Fibroblast of skin of scalp (primary cell): ENCODE results near the gene TMEM80. TPM values are rescaled to one million over a fixed set of nuclear protein-coding genes. Genes with fewer than 3 reads are reported as not detected.
"Not testable (repeated sequence)": the region's sequence is repeated elsewhere in the genome, so short reads cannot be mapped to it uniquely, and the experiment has no call there.

Source experiments
- DNase-seq: peaks from one replicate; pipeline ENCODE4 v3.0.0-alpha.2; 2013
- polyA plus RNA-seq, 2 experiments: library from polyadenylated mRNA; unstranded; fragments of 120-200 nt; gene quantifications; one replicate each; pipeline ENCODE4 v1.2.1, GENCODE V29; 2013; ENCODE audit not compliant: insufficient read length in 2 of 2

Gene TMEM80
- polyA plus RNA-seq (2013, experiment 1 of 2; ENCODE audit: insufficient read length): 14.1 TPM
- 17.0 TPM for polyA plus RNA-seq (2013, experiment 2 of 2; ENCODE audit: insufficient read length)

GRCh38 chr11:695538-696248 lies at the start of gene TMEM80:
TSS of gene TMEM80 (plus strand) at chr11:695816. CDS start at chr11:695828, 12 bp downstream.
- peak; percentile 99 for DNase-seq

- DNase-seq: no peak
Measured at GRCh38 chr11:646214-646613, 49.4 kb upstream of the TMEM80 start.

DNA sequence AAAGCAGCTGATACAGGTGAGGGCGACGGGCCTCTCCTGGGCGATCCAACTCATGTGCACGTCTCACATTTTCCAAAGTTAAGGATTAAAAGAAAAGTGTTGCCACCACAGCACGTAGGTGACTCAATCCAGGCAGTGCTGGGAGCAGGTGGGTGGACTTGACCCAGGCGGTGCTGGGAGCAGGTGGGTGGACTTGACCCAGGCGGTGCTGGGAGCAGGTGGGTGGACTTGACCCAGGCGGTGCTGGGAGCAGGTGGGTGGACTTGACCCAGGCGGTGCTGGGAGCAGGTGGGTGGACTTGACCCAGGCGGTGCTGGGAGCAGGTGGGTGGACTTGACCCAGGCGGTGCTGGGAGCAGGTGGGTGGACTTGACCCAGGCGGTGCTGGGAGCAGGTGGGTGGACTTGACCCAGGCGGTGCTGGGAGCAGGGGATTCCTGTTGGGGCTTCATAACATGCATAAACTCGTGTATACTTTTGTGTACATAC lies 47.9 kb upstream of the TMEM80 start:
- DNase-seq: not testable (repeated sequence)

DNA sequence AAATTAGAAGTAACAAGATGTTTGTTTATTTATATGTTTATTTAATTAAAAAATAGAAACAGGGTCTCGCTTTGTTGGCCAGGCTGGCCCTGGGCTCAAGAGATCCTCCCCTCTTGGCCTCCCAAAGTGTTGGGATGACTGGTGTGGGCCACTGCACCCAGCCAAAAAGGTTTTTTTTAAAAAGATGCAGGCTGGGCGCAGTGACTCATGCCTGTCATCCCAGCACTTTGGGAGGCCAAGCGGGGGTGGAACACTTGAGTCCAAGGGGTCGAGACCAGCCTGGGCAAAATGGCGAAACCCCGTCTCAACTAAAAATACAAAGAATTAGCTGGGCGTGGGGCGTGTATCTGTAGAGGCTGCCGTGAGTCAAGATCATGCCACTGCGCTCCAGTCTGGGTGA lies 45.1 kb upstream of the TMEM80 start:
- DNase-seq: peak; percentile 21

GRCh38 chr11:653136-653535 lies 42.5 kb upstream of the TMEM80 start:
- not testable (repeated sequence) for DNase-seq

- no peak for DNase-seq
Measured at GRCh38 chr11:653837-654236, 41.8 kb upstream of the TMEM80 start.

DNA sequence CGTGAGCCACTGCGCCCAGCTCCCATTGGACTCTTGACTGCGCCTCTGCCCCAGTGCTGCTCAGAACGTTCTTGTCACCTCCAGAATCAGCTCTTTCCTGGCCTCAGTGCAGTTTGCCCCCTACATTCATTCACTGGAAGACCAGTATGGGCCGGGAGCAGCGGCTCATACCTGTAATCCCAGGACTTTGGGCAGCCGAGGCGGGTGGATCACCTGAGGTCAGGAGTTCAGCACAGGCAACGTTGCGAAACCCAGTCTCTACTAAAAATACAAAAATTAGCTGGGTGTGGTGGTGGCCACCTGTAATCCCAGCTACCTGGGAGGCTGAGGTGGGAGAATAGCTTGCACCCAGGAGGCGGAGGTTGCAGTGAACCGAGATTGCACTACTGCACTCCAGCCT lies 41.2 kb upstream of the TMEM80 start:
- DNase-seq: not testable (repeated sequence)

DNA sequence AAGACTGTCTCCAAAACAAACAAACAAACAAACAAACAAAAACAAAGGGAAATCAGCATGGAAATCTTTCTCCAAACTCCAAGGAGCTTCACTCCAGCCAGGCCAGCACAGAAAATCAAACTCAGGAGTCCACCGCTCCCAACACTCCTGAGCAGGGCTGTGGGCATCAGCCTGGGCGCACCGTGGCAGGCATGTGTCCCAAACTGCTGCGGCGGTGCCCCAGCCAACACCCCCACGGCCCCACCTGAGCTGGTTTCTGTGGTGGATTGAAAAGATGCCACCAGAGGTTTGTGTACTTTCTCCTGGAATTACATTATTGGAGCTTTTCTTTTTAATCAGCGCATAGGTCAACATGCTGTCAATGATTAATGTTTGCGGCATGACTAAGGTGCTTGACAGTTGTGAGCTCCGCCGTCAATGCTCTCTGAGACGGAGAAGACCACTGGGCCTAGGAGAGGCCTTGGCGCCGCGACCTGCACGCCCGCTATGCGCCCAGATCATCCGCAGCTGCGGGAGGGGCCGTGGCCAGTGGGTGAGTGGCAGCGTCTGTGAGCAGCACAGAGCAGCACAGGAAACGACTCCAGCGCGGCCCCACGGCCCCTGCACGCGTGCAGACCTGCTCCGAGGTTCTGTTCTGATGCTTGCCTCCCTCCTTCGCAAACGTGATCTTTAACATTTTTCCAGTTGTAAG lies 40.4 kb upstream of the TMEM80 start:
- no peak for DNase-seq

DNA sequence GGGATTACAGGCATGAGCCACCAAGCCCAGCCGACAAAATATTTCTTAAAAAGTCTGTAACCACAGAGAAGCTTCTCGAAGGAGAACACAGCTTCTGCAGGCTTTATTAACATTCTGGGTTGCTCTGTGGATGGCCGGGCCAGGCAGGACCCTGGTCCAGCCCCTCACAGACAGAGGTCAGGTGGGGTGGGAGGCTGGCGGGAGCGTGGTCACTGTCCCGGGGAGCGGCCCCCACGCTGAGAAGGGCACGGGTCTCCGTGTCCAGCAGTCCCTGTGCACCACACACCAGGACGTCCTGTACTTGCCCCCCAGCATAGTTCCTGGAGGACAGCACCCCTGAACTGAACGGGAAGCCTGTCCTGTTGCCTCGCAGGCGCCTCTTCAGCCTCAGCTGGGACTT lies 39.2 kb upstream of the TMEM80 start:
- no peak for DNase-seq

DNA sequence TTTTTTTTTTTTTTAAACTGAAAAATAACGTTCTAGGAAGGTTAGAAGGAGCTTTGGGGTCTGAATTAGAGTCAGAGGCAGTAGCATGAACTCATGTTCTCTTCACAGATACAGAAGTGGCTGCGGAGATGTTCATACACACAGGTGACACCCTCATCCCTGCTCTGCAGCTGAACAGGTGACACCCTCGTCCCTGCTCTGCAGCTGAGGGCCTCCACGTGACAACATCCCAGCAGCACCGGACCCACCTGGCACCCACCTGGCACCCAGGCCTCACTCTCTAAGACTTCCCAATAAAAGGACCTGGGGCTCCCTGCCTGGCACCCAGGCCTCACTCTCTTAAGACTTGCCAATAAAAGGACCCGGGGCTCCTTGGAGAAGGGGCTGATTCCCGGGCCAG lies 38.8 kb upstream of the TMEM80 start:
- no peak for DNase-seq

DNA sequence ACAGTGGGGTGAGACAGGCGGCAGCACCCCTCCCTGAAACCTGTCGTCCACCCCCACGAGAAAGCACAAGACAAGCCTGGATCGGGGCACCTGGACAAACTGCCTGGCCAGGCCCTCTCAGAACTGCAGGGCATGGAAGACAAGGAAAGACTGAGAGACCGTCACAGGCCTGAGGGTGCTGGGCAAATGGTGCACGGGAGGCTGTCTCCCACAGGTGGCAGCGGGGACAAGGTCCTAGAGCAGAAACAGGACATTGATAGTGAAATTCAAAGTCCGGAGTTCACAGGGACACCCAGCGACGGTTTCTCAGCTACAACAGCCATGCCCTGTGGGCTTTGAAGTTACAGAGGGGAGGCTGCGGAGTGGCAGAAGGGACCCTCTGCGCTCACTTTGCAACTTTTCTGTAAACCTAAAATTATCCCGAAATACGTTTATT lies 37.9 kb upstream of the TMEM80 start:
- DNase-seq: no peak

GRCh38 chr11:659532-660085 lies 36.0 kb upstream of the TMEM80 start:
- DNase-seq: no peak

DNA sequence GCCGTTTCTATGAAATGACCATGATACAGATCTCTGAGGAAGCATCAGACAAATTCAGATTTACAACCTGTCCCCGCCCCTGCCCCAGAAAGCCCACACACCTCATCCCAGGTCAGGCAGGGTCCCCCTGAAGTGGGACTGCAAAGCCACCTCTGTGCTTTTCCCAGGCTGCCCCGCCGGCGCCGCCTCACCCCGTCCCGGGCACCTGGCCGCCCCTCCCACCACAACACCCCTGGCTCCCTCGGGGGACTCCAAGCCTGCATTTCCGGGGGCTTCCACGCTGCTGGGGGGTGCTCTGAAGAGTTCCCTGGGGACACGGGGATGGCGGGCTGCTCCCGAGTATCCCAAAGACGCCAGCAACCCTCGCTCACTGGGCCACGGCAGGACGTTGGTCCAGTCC lies 35.3 kb upstream of the TMEM80 start:
- no peak for DNase-seq

DNA sequence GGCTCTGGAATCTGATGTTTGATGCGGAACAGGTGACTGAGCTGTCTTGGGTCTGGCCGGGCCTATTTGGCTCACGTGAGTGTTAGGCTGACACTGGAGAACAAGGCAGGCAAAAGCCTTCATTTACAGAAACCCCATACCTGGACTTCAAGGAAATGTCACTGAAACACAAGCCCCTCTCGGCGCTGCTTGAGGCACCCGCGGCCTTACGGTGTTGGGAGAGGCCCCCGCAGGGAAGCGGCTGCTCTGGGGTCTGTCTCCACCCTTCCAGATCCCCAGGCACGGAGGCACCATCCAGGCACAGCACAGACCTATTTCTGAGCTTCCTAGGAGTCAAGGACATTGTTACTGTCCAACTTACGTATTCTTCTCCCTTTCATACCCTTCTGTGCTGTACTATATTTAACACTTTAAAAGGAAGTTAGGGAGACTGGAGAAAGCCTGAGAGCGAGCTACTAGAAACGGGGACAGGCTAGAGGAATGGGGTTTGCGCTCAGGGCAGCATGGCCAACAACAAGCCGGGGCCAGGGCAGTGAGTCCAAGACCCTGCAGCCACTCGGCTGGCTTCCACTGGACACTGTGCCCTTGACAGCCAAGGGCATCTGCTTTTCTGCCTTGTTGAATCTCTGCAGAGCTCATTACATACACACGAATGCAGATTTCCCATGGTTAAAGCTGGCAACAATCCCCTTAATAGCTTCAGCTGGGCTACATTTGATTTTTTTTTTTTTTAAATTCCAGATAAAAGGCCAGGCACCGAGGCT lies 34.8 kb upstream of the TMEM80 start:
- no peak for DNase-seq

DNA sequence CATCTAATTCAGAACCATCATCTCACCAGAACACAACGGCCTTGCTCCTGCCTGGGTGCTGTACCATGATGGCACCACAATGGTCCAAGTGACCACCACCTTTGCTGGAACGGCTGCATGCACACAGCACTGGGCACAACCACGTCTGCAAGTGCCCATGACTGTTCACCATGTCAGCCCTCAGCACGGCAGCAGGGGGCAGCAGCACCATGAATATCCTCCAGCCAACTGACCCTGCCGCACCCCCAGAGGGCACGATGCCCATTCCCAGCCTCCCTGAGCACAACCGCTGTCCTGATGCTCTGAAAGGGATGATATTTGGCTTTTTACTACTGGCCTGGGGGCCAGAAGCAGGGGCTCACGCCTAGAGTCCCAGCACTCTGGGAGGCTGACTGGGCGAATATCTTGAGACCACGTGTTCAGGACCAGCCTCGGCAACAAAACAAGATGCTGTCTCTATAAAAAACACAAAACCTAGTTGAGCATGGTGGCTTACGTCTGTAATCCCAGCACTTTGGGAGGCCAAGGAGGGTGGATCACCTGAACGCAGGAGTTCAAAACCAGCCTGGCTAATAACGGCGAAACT lies 32.8 kb upstream of the TMEM80 start:
- DNase-seq: peak; percentile 46

GRCh38 chr11:665062-665703 lies 30.4 kb upstream of the TMEM80 start:
- DNase-seq: no peak

DNA sequence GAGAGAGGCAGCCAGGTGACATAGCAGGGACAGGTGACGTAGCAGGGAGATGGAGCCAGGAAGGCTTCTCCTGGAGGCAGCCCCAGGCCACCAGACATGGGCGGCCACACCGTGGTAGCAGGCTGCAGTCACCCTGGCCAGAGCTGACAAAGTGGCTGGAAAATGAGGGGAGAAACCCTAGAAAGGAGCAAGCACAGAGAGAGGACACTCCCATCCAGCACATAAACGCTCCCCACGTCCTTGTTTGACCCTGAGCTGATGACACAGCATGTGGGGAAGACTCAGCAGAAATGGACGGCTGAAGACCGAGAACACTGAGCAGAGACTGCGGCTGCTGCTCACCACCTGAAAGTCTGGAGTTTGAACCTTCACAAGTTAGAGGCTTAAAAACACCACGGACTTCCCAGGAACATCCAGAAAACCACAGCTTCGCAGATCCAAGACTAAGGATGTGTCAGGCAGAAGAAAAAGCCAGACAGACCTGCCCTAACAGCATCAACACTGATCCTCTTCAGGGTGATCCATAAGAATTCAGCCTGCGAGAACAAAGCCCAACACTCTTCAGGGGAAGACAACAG lies 29.8 kb upstream of the TMEM80 start:
- peak; percentile 17 for DNase-seq

DNA sequence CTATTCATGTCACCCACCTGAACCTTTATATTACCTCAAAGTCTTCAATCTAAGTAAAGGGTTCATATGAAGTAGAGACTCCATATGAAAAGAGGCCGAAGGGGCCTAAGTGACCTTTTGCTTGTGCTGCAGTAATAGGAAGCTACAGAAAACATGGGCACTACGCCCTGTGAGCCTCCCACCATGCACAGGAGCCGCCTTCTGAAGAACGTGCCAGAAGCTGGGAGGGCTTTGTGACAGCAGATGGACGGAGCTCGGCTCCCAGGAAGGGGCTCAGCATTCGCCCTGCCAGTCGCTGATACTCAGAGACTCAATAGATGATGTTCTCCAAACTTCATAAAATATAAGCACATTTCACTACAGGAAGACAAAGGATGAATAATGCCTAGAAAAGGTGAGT lies 21.8 kb upstream of the TMEM80 start:
- no peak for DNase-seq

- no peak for DNase-seq
Measured at GRCh38 chr11:674406-674805, 21.2 kb upstream of the TMEM80 start.

GRCh38 chr11:678297-678696 lies 17.3 kb upstream of the TMEM80 start:
- DNase-seq: no peak
